SK-N-SH (cell line): ENCODE measurements around the gene FLAD1. TPM values are rescaled to one million over a fixed set of nuclear protein-coding genes. Genes with fewer than 3 reads are reported as not detected.
A peak's percentile ranks its signal among the peaks of the same experiment; 100 is the strongest.

ENCODE experiments used
- CTCF ChIA-PET: fragments of 300-600, 350-600 bp; formaldehyde crosslinking; extraction: SDS; loops from one replicate; lab custom pipeline; 2021; lab: Yijun Ruan, JAX
- POLR2A ChIA-PET: fragments of 350-600 bp; sonication (Branson Sonifier 250); formaldehyde crosslinking; extraction: SDS; loops from one replicate; lab custom pipeline; 2020; ENCODE audit warnings: antibody characterized with exemption, inconsistent platforms; lab: Yijun Ruan, JAX
- DNase-seq: peaks from one replicate; pipeline ENCODE4 v3.0.0; 2012
- H2AFZ ChIP-seq: fragments of 200-600 bp; sonication (generic); 2 replicates; pipeline ENCODE4 v1.8.1; 2016; ENCODE audit warnings: antibody characterized with exemption, mild to moderate bottlenecking, low read depth
- H3F3A ChIP-seq: fragments of 200-600 bp; sonication (generic); replicated peaks from 2 replicates; pipeline ENCODE3; 2016; ENCODE audit warnings: antibody characterized with exemption, mild to moderate bottlenecking; ENCODE audit not compliant: insufficient read depth
- H3K27ac ChIP-seq, 2 experiments: fragments of 200-500 bp in 1 of 2; fragments of 200-600 bp in 1 of 2; sonication (Bioruptor generic) in 1 of 2; sonication (generic), shearing (Covaris generic) in 1 of 2; 2 replicates each; pipeline versions ENCODE4 v1.5.1 to v1.6.1; 2014 to 2016; ENCODE audit warnings: low read depth in 2 of 2, inconsistent platforms in 1 of 2, low read length in 1 of 2, mild to moderate bottlenecking in 1 of 2, mixed read lengths in 1 of 2
- H3K27me3 ChIP-seq: fragments of 200-600 bp; sonication (generic), shearing (Covaris generic); 2 replicates; pipeline ENCODE4 v1.6.1; 2016; ENCODE audit warnings: mixed run types; ENCODE audit not compliant: insufficient read depth
- H3K36me3 ChIP-seq, 2 experiments: fragments of 200-500 bp in 1 of 2; fragments of 200-600 bp in 1 of 2; sonication (Bioruptor generic) in 1 of 2; sonication (generic) in 1 of 2; replicated peaks in 1 of 2; 2 replicates each; pipeline versions ENCODE3 to v1.5.1; 2014 to 2016; ENCODE audit warnings: low read length in 1 of 2, mild to moderate bottlenecking in 1 of 2; ENCODE audit not compliant: insufficient read depth in 2 of 2, control insufficient read depth in 1 of 2
- H3K4me1 ChIP-seq, 2 experiments: fragments of 200-500 bp in 1 of 2; fragments of 200-600 bp in 1 of 2; sonication (Bioruptor generic) in 1 of 2; sonication (generic), shearing (Covaris generic) in 1 of 2; 2 replicates each; pipeline versions ENCODE4 v1.5.1 to v1.6.1; 2014 to 2016; ENCODE audit warnings: low read depth in 1 of 2, low read length in 1 of 2, mixed run types in 1 of 2; ENCODE audit not compliant: insufficient read depth in 2 of 2, control insufficient read depth in 1 of 2
- H3K4me2 ChIP-seq: fragments of 200-600 bp; sonication (generic), shearing (Covaris generic); 2 replicates; pipeline ENCODE4 v1.6.1; 2017; ENCODE audit warnings: mixed run types
- H3K4me3 ChIP-seq, 2 experiments: fragments of 200-500 bp in 1 of 2; fragments of 200-600 bp in 1 of 2; sonication (Bioruptor generic) in 1 of 2; sonication (generic), shearing (Covaris generic) in 1 of 2; 2 replicates each; pipeline versions ENCODE4 v1.5.1 to v1.8.1; 2014 to 2016; ENCODE audit warnings: low read depth in 2 of 2, inconsistent platforms in 1 of 2, low read length in 1 of 2, mild to moderate bottlenecking in 1 of 2, mixed read lengths in 1 of 2, moderate library complexity in 1 of 2
- H3K79me2 ChIP-seq: fragments of 200-600 bp; sonication (generic); 2 replicates; pipeline ENCODE4 v1.8.1; 2017; ENCODE audit warnings: mild to moderate bottlenecking; ENCODE audit not compliant: insufficient read depth
- H3K9ac ChIP-seq: fragments of 200-600 bp; sonication (generic); 2 replicates; pipeline ENCODE4 v1.6.1; 2017; ENCODE audit warnings: mixed run types
- H3K9me2 ChIP-seq: fragments of 200-600 bp; sonication (generic); 2 replicates; pipeline ENCODE4 v1.6.1; 2017; ENCODE audit warnings: mixed run types
- H3K9me3 ChIP-seq: fragments of 200-600 bp; sonication (generic); 2 replicates; pipeline ENCODE4 v1.6.1; 2017; ENCODE audit warnings: mixed run types, mild to moderate bottlenecking, moderate library complexity
- H4K20me1 ChIP-seq: fragments of 200-600 bp; sonication (generic); 2 replicates; pipeline ENCODE4 v1.6.1; 2017; ENCODE audit warnings: mild to moderate bottlenecking, mixed run types; ENCODE audit not compliant: insufficient read depth
- EP300 ChIP-seq, 2 experiments: IDR thresholded peaks; 2 replicates each; pipeline versions ENCODE4 v1.4.0 to v1.6.1; 2012; ENCODE audit warnings: borderline replicate concordance in 1 of 2, low read depth in 1 of 2, low read length in 1 of 2
- FOSL2 ChIP-seq: IDR thresholded peaks from 2 replicates; pipeline ENCODE4 v1.4.0; 2012; ENCODE audit warnings: low read depth, mild to moderate bottlenecking, moderate library complexity, borderline replicate concordance
- FOXJ3 ChIP-seq: sonication (generic); formaldehyde crosslinking; IDR thresholded peaks from 2 replicates; pipeline ENCODE4 v1.5.1; 2020; ENCODE audit warnings: mild to moderate bottlenecking, missing genetic modification reagents
- FOXM1 ChIP-seq: IDR thresholded peaks from 2 replicates; pipeline ENCODE4 v1.4.0; 2012; ENCODE audit warnings: low read depth, mild to moderate bottlenecking
- GABPA ChIP-seq: IDR thresholded peaks from 2 replicates; pipeline ENCODE4 v1.4.0; 2012; ENCODE audit warnings: low read depth, mild to moderate bottlenecking
- NFIC ChIP-seq: IDR thresholded peaks from 2 replicates; pipeline ENCODE4 v1.4.0; 2012; ENCODE audit warnings: borderline replicate concordance
- NRF1 ChIP-seq: IDR thresholded peaks from 2 replicates; pipeline ENCODE4 v1.6.1; 2012; ENCODE audit warnings: low read depth, mild to moderate bottlenecking, low read length
- RCOR1 ChIP-seq: fragments of 150-350 bp; IDR thresholded peaks from 2 replicates; pipeline ENCODE4 v1.6.1; 2017; ENCODE audit warnings: antibody characterized with exemption, low read length
- RFX5 ChIP-seq: IDR thresholded peaks from 2 replicates; pipeline ENCODE4 v1.6.1; 2012; ENCODE audit warnings: mild to moderate bottlenecking, improper control_type of control experiment, low read length
- RXRA ChIP-seq: IDR thresholded peaks from 2 replicates; pipeline ENCODE4 v1.4.0; 2012; ENCODE audit warnings: low read depth, mild to moderate bottlenecking, borderline replicate concordance
- SIN3A ChIP-seq: IDR thresholded peaks from 2 replicates; pipeline ENCODE4 v1.6.1; 2012; ENCODE audit warnings: low read depth, mild to moderate bottlenecking, low read length, moderate library complexity, borderline replicate concordance
- SMC3 ChIP-seq: IDR thresholded peaks from 2 replicates; pipeline ENCODE4 v1.6.1; 2012; ENCODE audit warnings: low read depth, low read length, improper control_type of control experiment
- TAF1 ChIP-seq: IDR thresholded peaks from 2 replicates; pipeline ENCODE4 v1.6.1; 2012; ENCODE audit warnings: low read depth, mild to moderate bottlenecking, low read length, moderate library complexity, borderline replicate concordance
- WGBS: methylation state at CpG from one replicate; pipeline ENCODE4 v1.1.6; 2017; ENCODE audit warnings: low lambda C conversion rate; 5-methylcytosine and 5-hydroxymethylcytosine counted together
- polyA plus RNA-seq, 3 experiments: library from polyadenylated mRNA; depleted of rRNA; stranded (reverse); fragments of >200 nt; gene quantifications; 2 replicates each; pipeline ENCODE4 v1.2.3, GENCODE V29; 2012
- TF ChIP-seq, protein P1 (sequence below): fragments of 150-350 bp; IDR thresholded peaks from 2 replicates; pipeline ENCODE4 v1.6.1; 2016; ENCODE audit warnings: mild to moderate bottlenecking, low read depth, low read length
- TF ChIP-seq, protein P2 (sequence below): fragments of 150-350 bp; IDR thresholded peaks from 2 replicates; pipeline ENCODE4 v1.6.1; 2017; ENCODE audit warnings: antibody characterized with exemption, low read length, low read depth, borderline replicate concordance
- TF ChIP-seq, protein P3 (sequence below): IDR thresholded peaks from 2 replicates; pipeline ENCODE4; 2012
- TF ChIP-seq, protein P4 (sequence below): fragments of 200-600 bp; sonication (generic); IDR thresholded peaks from 2 replicates; pipeline ENCODE4 v1.6.1; 2017; ENCODE audit warnings: antibody characterized with exemption, mild to moderate bottlenecking, moderate library complexity
- TF ChIP-seq, protein P5 (sequence below): IDR thresholded peaks from 2 replicates; pipeline ENCODE4 v1.6.1; 2012; ENCODE audit warnings: mild to moderate bottlenecking, low read depth, low read length, moderate library complexity

Gene FLAD1
- polyA plus RNA-seq, 1 of the 3 experiments (the other 2 are of a cell fraction), result 50.8 TPM

DNA sequence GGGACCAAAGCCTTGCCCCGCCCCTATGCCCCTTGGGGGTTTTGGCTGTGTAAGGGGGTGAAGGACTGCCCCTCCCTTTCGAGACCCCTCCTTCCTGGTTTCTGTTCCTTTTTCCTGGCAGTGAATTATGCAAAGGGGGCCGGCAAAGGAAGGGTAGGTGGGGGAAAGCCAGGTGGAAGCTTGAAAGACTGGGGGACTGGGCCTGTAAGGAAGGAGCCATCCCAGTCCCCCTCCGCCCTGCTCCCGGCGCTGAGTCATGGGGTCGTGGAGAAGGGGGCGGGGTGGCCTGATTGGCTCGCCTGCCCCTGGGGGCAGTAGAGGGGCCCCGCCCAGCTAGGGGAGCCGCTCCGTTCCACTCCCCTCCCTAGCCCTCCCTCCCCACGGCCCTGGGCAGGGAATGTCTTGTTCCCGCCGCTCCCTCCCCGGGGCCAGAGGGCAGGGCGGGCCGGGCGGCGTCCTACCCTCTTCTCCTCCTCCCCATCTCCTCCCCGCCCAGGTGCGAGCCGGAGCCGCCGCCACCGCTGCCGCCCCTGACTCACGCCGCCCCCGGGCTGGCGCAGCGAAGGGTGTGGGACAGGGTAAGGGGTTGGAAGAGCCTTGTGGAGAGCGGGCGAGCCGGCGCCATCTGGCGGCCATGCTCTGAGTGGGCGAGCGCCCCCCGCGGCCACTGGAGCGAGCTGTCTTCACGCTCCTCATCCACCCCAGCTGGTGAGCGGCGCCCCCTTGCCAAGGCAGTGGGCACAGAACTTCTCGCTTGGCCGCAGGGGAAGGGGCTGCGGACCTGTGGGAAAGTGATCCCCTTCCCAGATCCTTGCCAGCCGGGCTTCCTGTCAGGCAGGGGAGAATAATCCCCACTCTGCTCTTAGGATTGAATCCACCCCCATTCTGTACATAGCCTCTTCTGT lies 34.1 kb downstream of the FLAD1 start (continued):
- TF ChIP-seq SIN3A (peak; percentile 55; the same call in 1 of the 2 replicates), GABPA (no peak), FOXJ3 (CRISPR knock-in tag) (no peak), TAF1 (no peak), EP300 (IDR thresholded peaks at IDR 0.05; ENCODE audit: borderline replicate concordance in 1 of 2, low read depth in 1 of 2, low read length in 1 of 2) (no peak), SMC3 (peak; percentile 83), RXRA (no peak), NRF1 (no peak)
- TF ChIP-seq, protein P1, sequence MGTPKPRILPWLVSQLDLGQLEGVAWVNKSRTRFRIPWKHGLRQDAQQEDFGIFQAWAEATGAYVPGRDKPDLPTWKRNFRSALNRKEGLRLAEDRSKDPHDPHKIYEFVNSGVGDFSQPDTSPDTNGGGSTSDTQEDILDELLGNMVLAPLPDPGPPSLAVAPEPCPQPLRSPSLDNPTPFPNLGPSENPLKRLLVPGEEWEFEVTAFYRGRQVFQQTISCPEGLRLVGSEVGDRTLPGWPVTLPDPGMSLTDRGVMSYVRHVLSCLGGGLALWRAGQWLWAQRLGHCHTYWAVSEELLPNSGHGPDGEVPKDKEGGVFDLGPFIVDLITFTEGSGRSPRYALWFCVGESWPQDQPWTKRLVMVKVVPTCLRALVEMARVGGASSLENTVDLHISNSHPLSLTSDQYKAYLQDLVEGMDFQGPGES, result no peak
- TF ChIP-seq, protein P2, sequence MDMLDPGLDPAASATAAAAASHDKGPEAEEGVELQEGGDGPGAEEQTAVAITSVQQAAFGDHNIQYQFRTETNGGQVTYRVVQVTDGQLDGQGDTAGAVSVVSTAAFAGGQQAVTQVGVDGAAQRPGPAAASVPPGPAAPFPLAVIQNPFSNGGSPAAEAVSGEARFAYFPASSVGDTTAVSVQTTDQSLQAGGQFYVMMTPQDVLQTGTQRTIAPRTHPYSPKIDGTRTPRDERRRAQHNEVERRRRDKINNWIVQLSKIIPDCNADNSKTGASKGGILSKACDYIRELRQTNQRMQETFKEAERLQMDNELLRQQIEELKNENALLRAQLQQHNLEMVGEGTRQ, result no peak

DNA sequence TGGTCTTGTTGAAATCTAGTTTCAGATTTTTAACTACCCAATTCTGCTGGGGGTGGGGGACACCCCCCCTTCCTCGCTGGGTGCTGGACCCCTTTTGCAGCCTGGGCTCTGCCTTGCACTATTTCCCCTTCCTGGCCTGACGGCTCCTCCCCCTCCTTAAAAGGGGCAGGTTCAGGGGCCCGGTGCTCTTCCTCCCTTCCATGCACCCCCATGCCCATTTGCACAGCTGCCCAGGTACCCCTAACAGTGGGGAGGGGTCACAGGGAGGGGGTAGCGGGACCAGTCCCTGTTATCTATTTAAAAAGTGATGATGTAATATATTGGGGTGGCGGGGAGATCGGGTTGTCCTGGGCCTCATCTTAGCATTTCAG lies 34.8 kb downstream of the FLAD1 start:
- peaks cover 0 to 22% of the 10 kb centered on the region in 2 experiments for H3K36me3 ChIP-seq
- no peak overlapping the region for H3K9ac ChIP-seq
- H3K4me2 ChIP-seq, result no peak overlapping the region
- H3K4me3 ChIP-seq, result no peak overlapping the region
- peaks cover 6% of the 10 kb centered on the region for H3F3A ChIP-seq
- no peak for DNase-seq
- H3K9me2 ChIP-seq, result no peaks in the 10 kb centered on the region
- ChIA-PET POLR2A (interaction anchor here (0.6 to 0.9 kb wide), 3 partner anchors 14 to 62 kb away, joined by 3 to 4 read pairs (median 3); partner anchors contain the start of genes PBXIP1 and PYGO2), CTCF (interaction anchor here (0.6 to 9.3 kb wide), 40 partner anchors 8 to 462 kb away, joined by 3 to 149 read pairs (median 8); partner anchors contain the start of genes ADAM15, CKS1B, DCST1 and DCST2)
- peaks cover 0 to 8% of the 10 kb centered on the region in 2 experiments; a peak in 1 of 4 replicates for H3K4me1 ChIP-seq
- no peaks in the 10 kb centered on the region for H3K79me2 ChIP-seq
- H3K27ac ChIP-seq, result no peak overlapping the region
- no peaks in the 10 kb centered on the region for H3K27me3 ChIP-seq
- WGBS, result 72% methylated on average over 4 of the region's 6 CpGs
- no peaks in the 10 kb centered on the region for H4K20me1 ChIP-seq
- H2AFZ ChIP-seq, result no peak overlapping the region
- no peaks in the 10 kb centered on the region for H3K9me3 ChIP-seq
- TF ChIP-seq, protein P1, result no peak
- TF ChIP-seq EP300 (IDR thresholded peaks at IDR 0.05; ENCODE audit: borderline replicate concordance in 1 of 2, low read depth in 1 of 2, low read length in 1 of 2) (no peak), RFX5 (no peak), FOXM1 (no peak), RXRA (no peak), RCOR1 (no peak), FOSL2 (no peak), NFIC (no peak), TAF1 (no peak)
- TF ChIP-seq, protein P3, sequence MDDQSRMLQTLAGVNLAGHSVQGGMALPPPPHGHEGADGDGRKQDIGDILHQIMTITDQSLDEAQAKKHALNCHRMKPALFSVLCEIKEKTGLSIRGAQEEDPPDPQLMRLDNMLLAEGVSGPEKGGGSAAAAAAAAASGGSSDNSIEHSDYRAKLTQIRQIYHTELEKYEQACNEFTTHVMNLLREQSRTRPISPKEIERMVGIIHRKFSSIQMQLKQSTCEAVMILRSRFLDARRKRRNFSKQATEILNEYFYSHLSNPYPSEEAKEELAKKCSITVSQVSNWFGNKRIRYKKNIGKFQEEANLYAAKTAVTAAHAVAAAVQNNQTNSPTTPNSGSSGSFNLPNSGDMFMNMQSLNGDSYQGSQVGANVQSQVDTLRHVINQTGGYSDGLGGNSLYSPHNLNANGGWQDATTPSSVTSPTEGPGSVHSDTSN, result no peak
- TF ChIP-seq, protein P4, sequence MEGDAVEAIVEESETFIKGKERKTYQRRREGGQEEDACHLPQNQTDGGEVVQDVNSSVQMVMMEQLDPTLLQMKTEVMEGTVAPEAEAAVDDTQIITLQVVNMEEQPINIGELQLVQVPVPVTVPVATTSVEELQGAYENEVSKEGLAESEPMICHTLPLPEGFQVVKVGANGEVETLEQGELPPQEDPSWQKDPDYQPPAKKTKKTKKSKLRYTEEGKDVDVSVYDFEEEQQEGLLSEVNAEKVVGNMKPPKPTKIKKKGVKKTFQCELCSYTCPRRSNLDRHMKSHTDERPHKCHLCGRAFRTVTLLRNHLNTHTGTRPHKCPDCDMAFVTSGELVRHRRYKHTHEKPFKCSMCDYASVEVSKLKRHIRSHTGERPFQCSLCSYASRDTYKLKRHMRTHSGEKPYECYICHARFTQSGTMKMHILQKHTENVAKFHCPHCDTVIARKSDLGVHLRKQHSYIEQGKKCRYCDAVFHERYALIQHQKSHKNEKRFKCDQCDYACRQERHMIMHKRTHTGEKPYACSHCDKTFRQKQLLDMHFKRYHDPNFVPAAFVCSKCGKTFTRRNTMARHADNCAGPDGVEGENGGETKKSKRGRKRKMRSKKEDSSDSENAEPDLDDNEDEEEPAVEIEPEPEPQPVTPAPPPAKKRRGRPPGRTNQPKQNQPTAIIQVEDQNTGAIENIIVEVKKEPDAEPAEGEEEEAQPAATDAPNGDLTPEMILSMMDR, result no peak
- TF ChIP-seq, protein P5, sequence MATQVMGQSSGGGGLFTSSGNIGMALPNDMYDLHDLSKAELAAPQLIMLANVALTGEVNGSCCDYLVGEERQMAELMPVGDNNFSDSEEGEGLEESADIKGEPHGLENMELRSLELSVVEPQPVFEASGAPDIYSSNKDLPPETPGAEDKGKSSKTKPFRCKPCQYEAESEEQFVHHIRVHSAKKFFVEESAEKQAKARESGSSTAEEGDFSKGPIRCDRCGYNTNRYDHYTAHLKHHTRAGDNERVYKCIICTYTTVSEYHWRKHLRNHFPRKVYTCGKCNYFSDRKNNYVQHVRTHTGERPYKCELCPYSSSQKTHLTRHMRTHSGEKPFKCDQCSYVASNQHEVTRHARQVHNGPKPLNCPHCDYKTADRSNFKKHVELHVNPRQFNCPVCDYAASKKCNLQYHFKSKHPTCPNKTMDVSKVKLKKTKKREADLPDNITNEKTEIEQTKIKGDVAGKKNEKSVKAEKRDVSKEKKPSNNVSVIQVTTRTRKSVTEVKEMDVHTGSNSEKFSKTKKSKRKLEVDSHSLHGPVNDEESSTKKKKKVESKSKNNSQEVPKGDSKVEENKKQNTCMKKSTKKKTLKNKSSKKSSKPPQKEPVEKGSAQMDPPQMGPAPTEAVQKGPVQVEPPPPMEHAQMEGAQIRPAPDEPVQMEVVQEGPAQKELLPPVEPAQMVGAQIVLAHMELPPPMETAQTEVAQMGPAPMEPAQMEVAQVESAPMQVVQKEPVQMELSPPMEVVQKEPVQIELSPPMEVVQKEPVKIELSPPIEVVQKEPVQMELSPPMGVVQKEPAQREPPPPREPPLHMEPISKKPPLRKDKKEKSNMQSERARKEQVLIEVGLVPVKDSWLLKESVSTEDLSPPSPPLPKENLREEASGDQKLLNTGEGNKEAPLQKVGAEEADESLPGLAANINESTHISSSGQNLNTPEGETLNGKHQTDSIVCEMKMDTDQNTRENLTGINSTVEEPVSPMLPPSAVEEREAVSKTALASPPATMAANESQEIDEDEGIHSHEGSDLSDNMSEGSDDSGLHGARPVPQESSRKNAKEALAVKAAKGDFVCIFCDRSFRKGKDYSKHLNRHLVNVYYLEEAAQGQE, result no peak
